GM12872 (cell line): ENCODE data around the gene SATB1.

Source experiments
- CTCF ChIP-seq: IDR thresholded peaks from 3 replicates; pipeline ENCODE4 v1.5.1; 2011; ENCODE audit warnings: low read depth, mild to moderate bottlenecking, low read length, moderate library complexity; ENCODE audit not compliant: insufficient read depth

SATB1 gene

GRCh38 chr3:18382760-18383369 lies 42.3 kb downstream of the SATB1 start:
- TF ChIP-seq CTCF, result no peak

GRCh38 chr3:18379647-18380046 lies 45.5 kb downstream of the SATB1 start:
- TF ChIP-seq CTCF, result no peak

- TF ChIP-seq CTCF, result no peak
These were observed 46.9 kb downstream of the SATB1 start for GRCh38 chr3:18378218-18378617.

GRCh38 chr3:18376682-18377081 lies 48.5 kb downstream of the SATB1 start:
- TF ChIP-seq CTCF, result no peak

DNA sequence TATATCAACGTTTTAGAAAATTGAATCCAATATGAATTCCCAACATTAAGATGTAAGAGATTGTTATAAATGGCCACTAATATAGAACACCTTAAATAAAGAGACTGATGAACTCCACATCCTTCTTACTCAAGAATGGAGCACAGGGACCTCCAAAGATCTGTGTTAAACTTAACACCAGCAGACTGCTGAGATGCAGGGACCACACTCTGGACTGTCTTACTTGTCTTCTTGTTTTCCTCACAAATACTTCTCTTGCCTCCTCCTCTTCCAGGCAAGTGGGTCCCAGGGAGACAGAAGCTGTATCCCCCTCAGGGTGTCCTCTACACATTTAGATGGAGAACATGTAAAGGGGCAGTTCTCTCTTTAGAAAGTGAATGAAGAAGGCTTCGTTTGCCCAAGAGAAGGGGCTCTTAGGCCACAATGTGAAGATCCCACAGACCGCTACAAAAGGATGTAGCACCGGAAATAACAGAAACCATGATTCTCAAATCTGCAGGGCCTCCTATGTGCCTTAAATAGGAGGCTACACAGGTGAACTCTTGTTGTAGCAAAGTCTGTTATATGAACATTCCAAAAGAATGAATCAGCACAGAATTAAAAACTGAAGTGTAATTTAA lies 52.2 kb downstream of the SATB1 start:
- TF ChIP-seq CTCF, result no peak

- TF ChIP-seq CTCF, result no peak
These were observed 54.5 kb downstream of the SATB1 start for GRCh38 chr3:18370672-18371071.

GRCh38 chr3:18369551-18370185 lies 55.5 kb downstream of the SATB1 start:
- TF ChIP-seq CTCF, result no peak
